Measurements from ENCODE around the gene CDC42BPB. TPM values are rescaled to one million over a fixed set of nuclear protein-coding genes. Genes with fewer than 3 reads are reported as not detected.

Gene CDC42BPB
- total RNA-seq, 1 experiment from 2014 or later = 103 TPM

- H3K36me3 Mint-ChIP-seq (ENCODE audit: insufficient read depth in 1 of 3, low read depth in 3 of 3) = peaks cover 5 to 8% (median 6%) of the 10 kb centered on the region in 3 experiments; a peak in 6 of 7 replicates
- no peak overlapping the region for H3K23ac ChIP-seq (ENCODE audit: insufficient read length, low read depth, low read length)
Measured at GRCh38 chr14:103030741-103031565, 26.4 kb downstream of the CDC42BPB start.

More at GRCh38 chr14:103030741-103031565, 26.4 kb downstream of the CDC42BPB start:
- H3K79me2 ChIP-seq (ENCODE audit: insufficient read depth, low read length) = peaks cover 8% of the 10 kb centered on the region; the same call in 1 of the 2 replicates
- no peak overlapping the region for H2BK120ac ChIP-seq (ENCODE audit: low read depth, low read length, poor library complexity, severe bottlenecking)
- H3K18ac ChIP-seq (ENCODE audit: insufficient read length, low read depth, low read length) = no peak overlapping the region
- no peak overlapping the region for H4K8ac ChIP-seq (replicated peaks; ENCODE audit: insufficient read length, low read depth, low read length)
- no peak overlapping the region for H2AK5ac ChIP-seq (ENCODE audit: insufficient read length, low read length)
- no peak overlapping the region for H2AFZ ChIP-seq (ENCODE audit: low read length)
- H3K4ac ChIP-seq (ENCODE audit: low read depth, low read length) = no peak overlapping the region
- no peak overlapping the region for H2BK20ac ChIP-seq (ENCODE audit: low read depth, low read length, poor library complexity, severe bottlenecking)
- H2BK12ac ChIP-seq (ENCODE audit: insufficient read length, low read depth, low read length) = no peak overlapping the region
- H3K4me2 ChIP-seq (ENCODE audit: insufficient read depth, insufficient read length, low read length) = no peak overlapping the region
- no peak overlapping the region for H2BK5ac ChIP-seq (ENCODE audit: insufficient read length, low read length)
- no peaks in the 10 kb centered on the region for H3K9me3 ChIP-seq (ENCODE audit: control insufficient read depth, low read depth, low read length)
- H4K20me1 ChIP-seq (ENCODE audit: control insufficient read depth, insufficient read depth, insufficient read length) = no peaks in the 10 kb centered on the region
- no CpG with 5 or more reads among the region's 13 CpGs for WGBS (ENCODE audit: extremely low coverage, insufficient read length, low lambda C conversion rate)
- no peak for TF ChIP-seq CTCF (conservative IDR thresholded peaks at IDR 0.05)
- H3K4me3 Mint-ChIP-seq = no peak overlapping the region
- no peak overlapping the region for H4K5ac ChIP-seq (ENCODE audit: insufficient read length, low read depth, low read length)
- H3K9me3 Mint-ChIP-seq = peaks cover 2 to 4% of the 10 kb centered on the region in 2 experiments; a peak in 3 of 5 replicates
- peaks cover 3 to 10% of the 10 kb centered on the region in 2 experiments; a peak in 3 of 4 replicates for H3K4me1 Mint-ChIP-seq
- no peaks in the 10 kb centered on the region for H3K23me2 ChIP-seq (ENCODE audit: insufficient read length, low read depth, low read length, poor library complexity, severe bottlenecking)
- no peaks in the 10 kb centered on the region for H3K27me3 ChIP-seq (ENCODE audit: insufficient read depth, low read length)
- H3K9ac ChIP-seq (ENCODE audit: extremely low read depth, insufficient read length, low read length) = no peak overlapping the region
- H3T11ph ChIP-seq (ENCODE audit: low read length) = no peak overlapping the region
- H3K79me1 ChIP-seq (ENCODE audit: insufficient read depth, low read depth, low read length, poor library complexity, severe bottlenecking) = peaks cover 3% of the 10 kb centered on the region
- H3K14ac ChIP-seq (ENCODE audit: insufficient read depth, low read length) = no peak overlapping the region
- H3K56ac ChIP-seq (ENCODE audit: insufficient read length, low read depth, low read length) = no peak overlapping the region
- no peaks in the 10 kb centered on the region for H3K4me1 ChIP-seq (ENCODE audit: insufficient read depth, low read length)
- no peaks in the 10 kb centered on the region for H3K27me3 Mint-ChIP-seq (ENCODE audit: low read depth)
- H3K27ac ChIP-seq (ENCODE audit: insufficient read length, low read depth, low read length) = no peak overlapping the region
- H3K27ac Mint-ChIP-seq = no peak overlapping the region; a peak in 2 of 7 replicates
- no peak for DNase-seq
- H4K91ac ChIP-seq (ENCODE audit: insufficient read length, low read depth, low read length) = no peak overlapping the region
- H2BK15ac ChIP-seq (ENCODE audit: low read depth, low read length) = no peak overlapping the region

Data from H9 (cell line).